Endothelial cell of umbilical vein (primary cell): ENCODE data around the gene MT1HL1.

ENCODE experiments used
- CTCF ChIP-seq, 2 donors: IDR thresholded peaks; 1 replicate in 1 of 2; 2 replicates in 1 of 2; pipeline ENCODE4 v1.5.1; 2011; ENCODE audit warnings: low read length in 2 of 2, mild to moderate bottlenecking in 2 of 2, moderate library complexity in 2 of 2, control low read depth in 1 of 2, inconsistent platforms in 1 of 2, low read depth in 1 of 2; ENCODE audit not compliant: insufficient read depth in 1 of 2; ENCODE audit errors: extremely low read depth in 1 of 2
- EZH2 ChIP-seq: IDR thresholded peaks from 2 replicates; pipeline ENCODE4 v1.6.1; 2012; ENCODE audit warnings: borderline replicate concordance, low read depth, mild to moderate bottlenecking, moderate library complexity, low read length, inconsistent platforms; ENCODE audit not compliant: severe bottlenecking
- FOS ChIP-seq: IDR thresholded peaks from 2 replicates; pipeline ENCODE4 v1.6.1; 2011; ENCODE audit warnings: mild to moderate bottlenecking, low read length, moderate library complexity, borderline replicate concordance; ENCODE audit not compliant: insufficient read depth
- GATA2 ChIP-seq: IDR thresholded peaks from 2 replicates; pipeline ENCODE4 v1.7.0; 2011; ENCODE audit warnings: low read depth, mild to moderate bottlenecking, moderate library complexity, mixed read lengths, low read length; ENCODE audit not compliant: insufficient read length, insufficient read depth
- JUN ChIP-seq: IDR thresholded peaks from 2 replicates; pipeline ENCODE4 v1.6.1; 2011; ENCODE audit warnings: borderline replicate concordance, low read depth; ENCODE audit not compliant: insufficient read length, insufficient read depth
- MAX ChIP-seq: IDR thresholded peaks from 2 replicates; pipeline ENCODE4 v1.6.1; 2011; ENCODE audit not compliant: insufficient read depth, insufficient read length
- MYC ChIP-seq: IDR thresholded peaks from one replicate; pipeline ENCODE4 v1.6.1; 2011; ENCODE audit warnings: mild to moderate bottlenecking, low read depth, low read length
- POLR2A ChIP-seq: IDR thresholded peaks from 2 replicates; pipeline ENCODE4 v1.6.1; 2012; ENCODE audit warnings: low read depth, mild to moderate bottlenecking, control low read depth, low read length
- POLR2AphosphoS5 ChIP-seq: IDR thresholded peaks from 2 replicates; pipeline ENCODE4 v1.6.1; 2012; ENCODE audit warnings: low read depth, mild to moderate bottlenecking, control low read depth, low read length, moderate library complexity; ENCODE audit not compliant: insufficient read depth

GRCh38 chr1:237048803-237049202 is 44.6 kb upstream of the MT1HL1 start:
- TF ChIP-seq POLR2AphosphoS5 (no peak), CTCF (IDR thresholded peaks at IDR 0.05; ENCODE audit: extremely low read depth in 1 of 2, insufficient read depth in 1 of 2, low read depth in 1 of 2, low read length in 2 of 2) (no peak), POLR2A (no peak), JUN (no peak), MAX (no peak), EZH2 (no peak), GATA2 (no peak), MYC (no peak), FOS (no peak)
